ENCODE results near the gene ZNF22. TPM values are rescaled to one million over a fixed set of nuclear protein-coding genes. Genes with fewer than 3 reads are reported as not detected.

The ZNF22 gene
- total RNA-seq, 2 experiments from 2014 or later = 44.6 to 45.2 TPM

GRCh38 chr10:44959247-44960087, 41.3 kb upstream of the ZNF22 start, which contains the start of gene RASSF4:
RASSF4 (plus strand) TSS chr10:44959802; CDS start chr10:44970203, 10,401 bp downstream.
- CTCF ChIA-PET = interaction anchor here (1.0 to 2.1 kb wide), 2 partner anchors 21 to 26 kb away, joined by 3 to 8 read pairs; no protein-coding TSS in a partner anchor
- Mint-ChIP-seq H3K9me3 (ENCODE audit: insufficient read depth) (no peaks in the 10 kb centered on the region), H3K27me3 (ENCODE audit: low read depth) (no peaks in the 10 kb centered on the region), H3K27ac (peak within 1 kb of the TSS; percentile 69), H3K36me3 (ENCODE audit: low read depth) (peaks cover 11% of the 10 kb centered on the region), H3K4me1 (ENCODE audit: low read depth) (peaks cover 20% of the 10 kb centered on the region), H3K4me3 (peak within 1 kb of the TSS; percentile 82)
- ATAC-seq (peak; percentile 100), DNase-seq (peak; percentile 93)
- POLR2A ChIA-PET = interaction anchor here (0.9 to 1.5 kb wide), 4 partner anchors 9 to 42 kb away, joined by 3 to 4 read pairs (median 3); no protein-coding TSS in a partner anchor

GRCh38 chr10:44960088-44960460, 40.6 kb upstream of the ZNF22 start:
- no peak for ATAC-seq
- Mint-ChIP-seq H3K27me3 (ENCODE audit: low read depth) (no peaks in the 10 kb centered on the region), H3K4me1 (ENCODE audit: low read depth) (peaks cover 17% of the 10 kb centered on the region), H3K36me3 (ENCODE audit: low read depth) (peaks cover 11% of the 10 kb centered on the region), H3K9me3 (ENCODE audit: insufficient read depth) (no peaks in the 10 kb centered on the region), H3K4me3 (peak overlapping the region; percentile 82), H3K27ac (no peak overlapping the region)
- POLR2A ChIA-PET = interaction anchor here (0.9 to 1.3 kb wide), 2 partner anchors 11 to 13 kb away, joined by 3 to 4 read pairs; no protein-coding TSS in a partner anchor
- CTCF ChIA-PET = no interaction called here
- DNase-seq = no peak

GRCh38 chr10:44960482-44961229, 40.1 kb upstream of the ZNF22 start:
- POLR2A ChIA-PET = interaction anchor here (1.1 to 1.3 kb wide), 2 partner anchors 11 to 19 kb away, joined by 3 to 4 read pairs; no protein-coding TSS in a partner anchor
- H3K4me1 Mint-ChIP-seq (ENCODE audit: low read depth) = peaks cover 17% of the 10 kb centered on the region
- H3K36me3 Mint-ChIP-seq (ENCODE audit: low read depth) = peaks cover 11% of the 10 kb centered on the region

GRCh38 chr10:44961230-44961571, 39.5 kb upstream of the ZNF22 start:
- Mint-ChIP-seq H3K9me3 (ENCODE audit: insufficient read depth) (no peaks in the 10 kb centered on the region), H3K36me3 (ENCODE audit: low read depth) (peaks cover 7% of the 10 kb centered on the region), H3K27me3 (ENCODE audit: low read depth) (no peaks in the 10 kb centered on the region), H3K27ac (no peak overlapping the region), H3K4me1 (ENCODE audit: low read depth) (peaks cover 23% of the 10 kb centered on the region), H3K4me3 (no peak overlapping the region)
- ChIA-PET POLR2A (interaction anchor here (1.1 to 1.3 kb wide), 2 partner anchors 12 to 19 kb away, joined by 3 to 4 read pairs; no protein-coding TSS in a partner anchor), CTCF (no interaction called here)
- ATAC-seq (no peak), DNase-seq (no peak)

More at GRCh38 chr10:44960482-44961229, 40.1 kb upstream of the ZNF22 start:
- DNase-seq (no peak), ATAC-seq (no peak)
- no peaks in the 10 kb centered on the region for H3K27me3 Mint-ChIP-seq (ENCODE audit: low read depth)
- peak overlapping the region; percentile 82 for H3K4me3 Mint-ChIP-seq
- H3K27ac Mint-ChIP-seq = no peak overlapping the region
- CTCF ChIA-PET = no interaction called here
- H3K9me3 Mint-ChIP-seq (ENCODE audit: insufficient read depth) = no peaks in the 10 kb centered on the region

- no peak overlapping the region for H3K27ac Mint-ChIP-seq
- H3K27me3 Mint-ChIP-seq (ENCODE audit: low read depth) = no peaks in the 10 kb centered on the region
- H3K9me3 Mint-ChIP-seq (ENCODE audit: insufficient read depth) = no peaks in the 10 kb centered on the region
- H3K4me3 Mint-ChIP-seq = no peak overlapping the region
- ChIA-PET POLR2A (interaction anchor here (1.1 to 1.3 kb wide), 2 partner anchors 11 to 20 kb away, joined by 3 to 4 read pairs; no protein-coding TSS in a partner anchor), CTCF (interaction anchor here (7.7 kb wide), 1 partner anchor 29 kb away, joined by 53 read pairs; no protein-coding TSS in a partner anchor)
- H3K36me3 Mint-ChIP-seq (ENCODE audit: low read depth) = no peaks in the 10 kb centered on the region
- DNase-seq (no peak), ATAC-seq (no peak)
- peaks cover 29% of the 10 kb centered on the region for H3K4me1 Mint-ChIP-seq (ENCODE audit: low read depth)
Observed at GRCh38 chr10:44961931-44962750, 38.6 kb upstream of the ZNF22 start.

- Mint-ChIP-seq H3K9me3 (ENCODE audit: insufficient read depth) (no peaks in the 10 kb centered on the region), H3K27ac (no peak overlapping the region), H3K4me1 (ENCODE audit: low read depth) (peaks cover 34% of the 10 kb centered on the region), H3K36me3 (ENCODE audit: low read depth) (no peaks in the 10 kb centered on the region), H3K4me3 (no peak overlapping the region), H3K27me3 (ENCODE audit: low read depth) (no peaks in the 10 kb centered on the region)
- CTCF ChIA-PET = interaction anchor here (0.9 to 7.7 kb wide), 3 partner anchors 10 to 30 kb away, joined by 3 to 53 read pairs (median 8); no protein-coding TSS in a partner anchor
- no peak for ATAC-seq
- POLR2A ChIA-PET = interaction anchor here (1.3 kb wide), 1 partner anchor 10 kb away, joined by 4 read pairs; no protein-coding TSS in a partner anchor
- no peak for DNase-seq
Observed at GRCh38 chr10:44962870-44963738, 37.6 kb upstream of the ZNF22 start.

GRCh38 chr10:44963772-44964633, 36.7 kb upstream of the ZNF22 start:
- no peak for DNase-seq

GRCh38 chr10:44965104-44965503, 35.6 kb upstream of the ZNF22 start:
- DNase-seq (no peak), ATAC-seq (no peak)
- ChIA-PET CTCF (interaction anchor here (1.3 to 7.7 kb wide), 2 partner anchors 32 to 101 kb away, joined by 3 to 53 read pairs; no protein-coding TSS in a partner anchor), POLR2A (no interaction called here)
- no peak overlapping the region for H3K27ac Mint-ChIP-seq
- no peaks in the 10 kb centered on the region for H3K9me3 Mint-ChIP-seq (ENCODE audit: insufficient read depth)
- H3K27me3 Mint-ChIP-seq (ENCODE audit: low read depth) = no peaks in the 10 kb centered on the region
- H3K36me3 Mint-ChIP-seq (ENCODE audit: low read depth) = no peaks in the 10 kb centered on the region
- no peak overlapping the region for H3K4me3 Mint-ChIP-seq
- H3K4me1 Mint-ChIP-seq (ENCODE audit: low read depth) = peaks cover 36% of the 10 kb centered on the region

More at GRCh38 chr10:44963772-44964633, 36.7 kb upstream of the ZNF22 start:
- Mint-ChIP-seq H3K27ac (no peak overlapping the region), H3K9me3 (ENCODE audit: insufficient read depth) (no peaks in the 10 kb centered on the region), H3K27me3 (ENCODE audit: low read depth) (no peaks in the 10 kb centered on the region), H3K4me1 (ENCODE audit: low read depth) (peaks cover 35% of the 10 kb centered on the region), H3K36me3 (ENCODE audit: low read depth) (no peaks in the 10 kb centered on the region), H3K4me3 (no peak overlapping the region)
- ChIA-PET POLR2A (interaction anchor here (0.6 kb wide), 1 partner anchor 48 kb away, joined by 4 read pairs; no protein-coding TSS in a partner anchor), CTCF (interaction anchor here (0.9 to 7.7 kb wide), 3 partner anchors 9 to 31 kb away, joined by 3 to 53 read pairs (median 8); no protein-coding TSS in a partner anchor)
- ATAC-seq = no peak

- no peak overlapping the region for H3K4me3 Mint-ChIP-seq
- DNase-seq (no peak), ATAC-seq (no peak)
- no peaks in the 10 kb centered on the region for H3K9me3 Mint-ChIP-seq (ENCODE audit: insufficient read depth)
- no peaks in the 10 kb centered on the region for H3K36me3 Mint-ChIP-seq (ENCODE audit: low read depth)
- ChIA-PET CTCF (interaction anchor here (0.6 to 7.7 kb wide), 5 partner anchors 9 to 101 kb away, joined by 3 to 53 read pairs (median 3); no protein-coding TSS in a partner anchor), POLR2A (interaction anchor here (0.8 kb wide), 1 partner anchor 28 kb away, joined by 3 read pairs; no protein-coding TSS in a partner anchor)
- H3K4me1 Mint-ChIP-seq (ENCODE audit: low read depth) = peaks cover 36% of the 10 kb centered on the region
- no peaks in the 10 kb centered on the region for H3K27me3 Mint-ChIP-seq (ENCODE audit: low read depth)
- H3K27ac Mint-ChIP-seq = no peak overlapping the region
Observed at GRCh38 chr10:44965651-44966097, 35.0 kb upstream of the ZNF22 start.

Data from activated CD8-positive, alpha-beta T cell treated with anti-CD3 and anti-CD28 coated beads, Interleukin-2, amount 10 ng/mL, durations not matched to agents 7 days and 5 days (primary cell).